ENCODE data around the gene IL6R.
"Not testable (repeated sequence)": the region's sequence is repeated elsewhere in the genome, so short reads cannot be mapped to it uniquely, and the experiment has no call there.

- TF ChIP-seq CTCF (conservative IDR thresholded peaks at IDR 0.05; ENCODE audit: low read depth, low read length); EZH2phosphoT487 (IDR thresholded peaks at IDR 0.05; ENCODE audit: borderline replicate concordance, low read length); EZH2 (IDR thresholded peaks at IDR 0.05; ENCODE audit: low read length, unreplicated experiment): not testable (repeated sequence)
Observed at GRCh38 chr1:154360881-154361280, 44.3 kb upstream of the IL6R start.
